HEK293 (cell line): ENCODE measurements around the gene SKOR1.

ENCODE experiments used
- CTCF ChIA-PET: fragments of 350-600 bp; formaldehyde crosslinking; extraction: SDS; loops from one replicate; lab custom pipeline; 2021; ENCODE audit warnings: antibody characterized with exemption; lab: Yijun Ruan, JAX
- POLR2A ChIA-PET: fragments of 300-600 bp; formaldehyde crosslinking; extraction: SDS; loops from one replicate; lab custom pipeline; 2020; ENCODE audit warnings: antibody characterized with exemption, inconsistent platforms; lab: Yijun Ruan, JAX
- H3K27ac ChIP-seq: fragments of 200-500 bp; sonication (Bioruptor generic); 2 replicates; pipeline ENCODE4 v1.5.1; 2014; ENCODE audit warnings: low read depth, low read length, control low read depth, inconsistent platforms; ENCODE audit errors: extremely low read depth
- H3K36me3 ChIP-seq, 2 experiments: fragments of 200-500 bp in 1 of 2; sonication (Bioruptor generic) in 1 of 2; 1 replicate in 1 of 2; 2 replicates in 1 of 2; pipeline ENCODE4 v1.5.1; 2014 to 2017; ENCODE audit warnings: inconsistent platforms in 2 of 2, low read length in 2 of 2; ENCODE audit not compliant: control insufficient read depth in 2 of 2, insufficient read depth in 1 of 2
- H3K4me1 ChIP-seq: fragments of 200-500 bp; sonication (Bioruptor generic); 2 replicates; pipeline ENCODE4 v1.5.1; 2014; ENCODE audit warnings: mild to moderate bottlenecking, low read length, inconsistent platforms; ENCODE audit not compliant: control insufficient read depth, insufficient read depth
- H3K4me3 ChIP-seq: 2 replicates; pipeline ENCODE4 v1.5.1; 2011; ENCODE audit warnings: low read depth, mild to moderate bottlenecking, control low read depth, low read length, moderate library complexity
- H3K9me3 ChIP-seq: fragments of 200-500 bp; sonication (Bioruptor generic); 2 replicates; pipeline ENCODE4 v1.5.1; 2014; ENCODE audit warnings: low read depth, low read length, inconsistent platforms; ENCODE audit not compliant: control insufficient read depth, insufficient read depth
- CTCF ChIP-seq: fragments of 450-650 bp; formaldehyde crosslinking; IDR thresholded peaks from 2 replicates; pipeline ENCODE4 v1.5.1; 2016; ENCODE audit warnings: missing biosample characterization, missing genetic modification characterization
- GLI2 ChIP-seq: fragments of 450-650 bp; formaldehyde crosslinking; IDR thresholded peaks from 2 replicates; pipeline ENCODE4; 2017; ENCODE audit warnings: missing biosample characterization, missing genetic modification characterization, low read depth, borderline replicate concordance
- GLIS1 ChIP-seq: fragments of 450-650 bp; formaldehyde crosslinking; IDR thresholded peaks from 2 replicates; pipeline ENCODE4 v1.5.1; 2016; ENCODE audit warnings: missing biosample characterization, missing genetic modification characterization
- KLF10 ChIP-seq: fragments of 450-650 bp; IDR thresholded peaks from 2 replicates; pipeline ENCODE4 v1.5.1; 2018; ENCODE audit warnings: missing biosample characterization, mild to moderate bottlenecking, missing genetic modification characterization
- PATZ1 ChIP-seq: fragments of 450-650 bp; formaldehyde crosslinking; IDR thresholded peaks from 2 replicates; pipeline ENCODE4 v1.5.1; 2016; ENCODE audit warnings: missing biosample characterization, missing genetic modification characterization
- ZBTB8A ChIP-seq: fragments of 450-650 bp; formaldehyde crosslinking; IDR thresholded peaks from 2 replicates; pipeline ENCODE4 v1.5.1; 2016; ENCODE audit warnings: missing biosample characterization, missing genetic modification characterization
- ZNF292 ChIP-seq: fragments of 450-650 bp; formaldehyde crosslinking; IDR thresholded peaks from 2 replicates; pipeline ENCODE4 v1.5.1; 2016; ENCODE audit warnings: low read depth, missing biosample characterization, missing genetic modification characterization, borderline replicate concordance
- ZNF335 ChIP-seq: fragments of 450-650 bp; formaldehyde crosslinking; conservative IDR thresholded peaks from 2 replicates; pipeline ENCODE4 v1.5.1; 2016; ENCODE audit warnings: missing biosample characterization, missing genetic modification characterization
- ZNF362 ChIP-seq: fragments of 450-650 bp; formaldehyde crosslinking; IDR thresholded peaks from 2 replicates; pipeline ENCODE4 v1.5.1; 2016; ENCODE audit warnings: missing biosample characterization, missing genetic modification characterization
- ZNF433 ChIP-seq: fragments of 450-650 bp; formaldehyde crosslinking; IDR thresholded peaks from 2 replicates; pipeline ENCODE4 v1.5.1; 2016; ENCODE audit warnings: missing biosample characterization, missing genetic modification characterization, low read depth
- ZNF623 ChIP-seq: fragments of 450-650 bp; formaldehyde crosslinking; IDR thresholded peaks from 2 replicates; pipeline ENCODE4 v1.5.1; 2016; ENCODE audit warnings: missing biosample characterization, missing genetic modification characterization
- ZNF654 ChIP-seq: fragments of 450-650 bp; formaldehyde crosslinking; IDR thresholded peaks from 2 replicates; pipeline ENCODE4 v1.5.1; 2016; ENCODE audit warnings: low read depth, missing biosample characterization, missing genetic modification characterization
- ZNF660 ChIP-seq: fragments of 450-650 bp; IDR thresholded peaks from 2 replicates; pipeline ENCODE4 v1.5.1; 2018; ENCODE audit warnings: missing biosample characterization, mild to moderate bottlenecking, missing genetic modification characterization
- ZXDB ChIP-seq: fragments of 450-650 bp; formaldehyde crosslinking; IDR thresholded peaks from 2 replicates; pipeline ENCODE4 v1.5.1; 2016; ENCODE audit warnings: missing biosample characterization, missing genetic modification characterization

The SKOR1 gene

GRCh38 chr15:67835297-67836133, 10.2 kb downstream of the SKOR1 start (continued):
- TF ChIP-seq ZNF292 (tag by site-specific recombination) (no peak), GLIS1 (tag by site-specific recombination) (no peak), GLI2 (tag by site-specific recombination) (no peak)

- Histone ChIP-seq H3K9me3 (no peaks in the 10 kb centered on the region), H3K4me1 (no peaks in the 10 kb centered on the region; the same call in 1 of the 2 replicates), H3K27ac (no peak overlapping the region), H3K4me3 (no peak overlapping the region), H3K36me3 (no peaks in the 10 kb centered on the region)
- ChIA-PET CTCF (interaction anchor here (0.6 to 4.3 kb wide), 21 partner anchors 10 to 895 kb away, joined by 3 to 59 read pairs (median 4); no protein-coding TSS in a partner anchor), POLR2A (no interaction called here)
- no peak for TF ChIP-seq ZBTB8A (tag by site-specific recombination)
These were observed 10.8 kb downstream of the SKOR1 start for GRCh38 chr15:67836134-67836455.

GRCh38 chr15:67836477-67836876, 11.2 kb downstream of the SKOR1 start:
- ChIA-PET POLR2A (no interaction called here), CTCF (interaction anchor here (0.6 to 4.3 kb wide), 24 partner anchors 10 to 895 kb away, joined by 3 to 59 read pairs (median 4); no protein-coding TSS in a partner anchor)
- H3K4me3 ChIP-seq = no peak overlapping the region
- no peaks in the 10 kb centered on the region; the same call in 1 of the 2 replicates for H3K4me1 ChIP-seq
- H3K9me3 ChIP-seq = no peaks in the 10 kb centered on the region
- TF ChIP-seq ZNF660 (tag by site-specific recombination) (peak; percentile 69; the same call in 1 of the 2 replicates), ZNF362 (tag by site-specific recombination) (peak; percentile 80; the same call in 1 of the 2 replicates), PATZ1 (no peak), ZNF654 (tag by site-specific recombination) (peak; percentile 77), ZNF335 (0 out of 2 replicates have a peak, but pooled peaks have one; percentile 10), ZNF433 (tag by site-specific recombination) (no peak), CTCF (tag by site-specific recombination) (peak; percentile 59; the same call in 1 of the 2 replicates), ZNF623 (no peak), ZXDB (tag by site-specific recombination) (0 out of 2 replicates have a peak, but pooled peaks have one; percentile 23), GLIS1 (tag by site-specific recombination) (0 out of 2 replicates have a peak, but pooled peaks have one; percentile 18), KLF10 (tag by site-specific recombination) (0 out of 2 replicates have a peak, but pooled peaks have one; percentile 35)
- no peaks in the 10 kb centered on the region for H3K36me3 ChIP-seq
- no peak overlapping the region for H3K27ac ChIP-seq
